Kidney epithelial cell (primary cell): Measurements from ENCODE around the gene SIPA1. TPM values are rescaled to one million over a fixed set of nuclear protein-coding genes. Genes with fewer than 3 reads are reported as not detected.

Experiments used
- DNase-seq: peaks from one replicate; pipeline ENCODE4 v3.0.0-alpha.2; 2010; ENCODE audit warnings: low read depth
- H3K27me3 ChIP-seq: 2 replicates; pipeline ENCODE4 v1.6.0; 2011; ENCODE audit warnings: low read length; ENCODE audit not compliant: control insufficient read depth, insufficient read depth
- H3K36me3 ChIP-seq: 2 replicates; pipeline ENCODE4 v1.5.1; 2011; ENCODE audit warnings: low read length; ENCODE audit not compliant: control insufficient read depth, insufficient read depth
- H3K4me3 ChIP-seq: 2 replicates; pipeline ENCODE4 v1.5.1; 2011; ENCODE audit warnings: low read depth, mild to moderate bottlenecking, control low read depth, low read length
- total RNA-seq: library from RNA; depleted of rRNA; stranded (reverse); fragments of >200 nt; gene quantifications from 2 replicates; pipeline ENCODE4 v1.2.3, GENCODE V29; 2015
- TF ChIP-seq, protein P1 (sequence below): IDR thresholded peaks from 2 replicates; pipeline ENCODE4 v1.5.1; 2011; ENCODE audit warnings: mild to moderate bottlenecking, moderate library complexity, low read length, control low read depth, inconsistent platforms; ENCODE audit not compliant: insufficient read depth, poor library complexity, severe bottlenecking

The SIPA1 gene, protein sequence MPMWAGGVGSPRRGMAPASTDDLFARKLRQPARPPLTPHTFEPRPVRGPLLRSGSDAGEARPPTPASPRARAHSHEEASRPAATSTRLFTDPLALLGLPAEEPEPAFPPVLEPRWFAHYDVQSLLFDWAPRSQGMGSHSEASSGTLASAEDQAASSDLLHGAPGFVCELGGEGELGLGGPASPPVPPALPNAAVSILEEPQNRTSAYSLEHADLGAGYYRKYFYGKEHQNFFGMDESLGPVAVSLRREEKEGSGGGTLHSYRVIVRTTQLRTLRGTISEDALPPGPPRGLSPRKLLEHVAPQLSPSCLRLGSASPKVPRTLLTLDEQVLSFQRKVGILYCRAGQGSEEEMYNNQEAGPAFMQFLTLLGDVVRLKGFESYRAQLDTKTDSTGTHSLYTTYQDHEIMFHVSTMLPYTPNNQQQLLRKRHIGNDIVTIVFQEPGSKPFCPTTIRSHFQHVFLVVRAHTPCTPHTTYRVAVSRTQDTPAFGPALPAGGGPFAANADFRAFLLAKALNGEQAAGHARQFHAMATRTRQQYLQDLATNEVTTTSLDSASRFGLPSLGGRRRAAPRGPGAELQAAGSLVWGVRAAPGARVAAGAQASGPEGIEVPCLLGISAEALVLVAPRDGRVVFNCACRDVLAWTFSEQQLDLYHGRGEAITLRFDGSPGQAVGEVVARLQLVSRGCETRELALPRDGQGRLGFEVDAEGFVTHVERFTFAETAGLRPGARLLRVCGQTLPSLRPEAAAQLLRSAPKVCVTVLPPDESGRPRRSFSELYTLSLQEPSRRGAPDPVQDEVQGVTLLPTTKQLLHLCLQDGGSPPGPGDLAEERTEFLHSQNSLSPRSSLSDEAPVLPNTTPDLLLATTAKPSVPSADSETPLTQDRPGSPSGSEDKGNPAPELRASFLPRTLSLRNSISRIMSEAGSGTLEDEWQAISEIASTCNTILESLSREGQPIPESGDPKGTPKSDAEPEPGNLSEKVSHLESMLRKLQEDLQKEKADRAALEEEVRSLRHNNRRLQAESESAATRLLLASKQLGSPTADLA
- 19.6 and 25.8 TPM in 2 replicates for total RNA-seq

DNA sequence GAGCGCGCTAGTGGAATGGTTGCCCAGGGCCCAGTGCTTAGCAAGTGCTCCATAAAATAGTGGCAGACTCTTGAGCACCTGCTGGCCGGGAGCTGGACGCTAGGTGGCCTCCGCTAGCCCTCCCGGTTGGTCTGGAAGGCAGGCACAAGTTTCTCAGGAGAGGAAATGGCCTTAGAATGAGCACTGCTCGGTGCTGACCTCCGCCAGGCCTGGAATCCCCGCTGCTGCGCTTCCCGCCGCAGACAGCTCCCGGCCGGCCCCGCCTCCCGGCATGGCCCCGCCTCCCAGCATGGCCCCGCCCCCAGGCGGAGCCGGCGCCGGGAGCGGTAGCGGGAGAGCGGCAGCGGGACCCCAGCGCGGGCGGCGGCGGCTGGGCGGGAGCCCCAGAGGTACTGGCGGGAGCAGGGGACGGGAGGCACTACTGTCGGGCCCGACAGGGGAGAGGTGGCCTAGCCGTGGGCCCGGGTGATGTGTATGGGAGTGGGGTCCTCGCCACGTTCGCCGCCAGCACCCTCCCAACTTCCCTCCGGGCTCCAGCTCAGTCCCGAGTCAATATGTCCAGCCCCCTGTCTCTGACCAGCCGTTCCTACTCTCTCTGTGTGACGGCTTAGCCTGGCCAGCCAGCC is at the start of gene SIPA1:
SIPA1 (plus strand) TSS at position 308 of the 626 bp plus-strand sequence. CDS start 2,821 bp downstream, outside the sequence.
- H3K4me3 ChIP-seq = peak within 1 kb of the TSS; percentile 81
- peaks cover 3% of the 10 kb centered on the region for H3K36me3 ChIP-seq
- DNase-seq = peak; percentile 85
- no peaks in the 10 kb centered on the region for H3K27me3 ChIP-seq
- TF ChIP-seq, protein P1, sequence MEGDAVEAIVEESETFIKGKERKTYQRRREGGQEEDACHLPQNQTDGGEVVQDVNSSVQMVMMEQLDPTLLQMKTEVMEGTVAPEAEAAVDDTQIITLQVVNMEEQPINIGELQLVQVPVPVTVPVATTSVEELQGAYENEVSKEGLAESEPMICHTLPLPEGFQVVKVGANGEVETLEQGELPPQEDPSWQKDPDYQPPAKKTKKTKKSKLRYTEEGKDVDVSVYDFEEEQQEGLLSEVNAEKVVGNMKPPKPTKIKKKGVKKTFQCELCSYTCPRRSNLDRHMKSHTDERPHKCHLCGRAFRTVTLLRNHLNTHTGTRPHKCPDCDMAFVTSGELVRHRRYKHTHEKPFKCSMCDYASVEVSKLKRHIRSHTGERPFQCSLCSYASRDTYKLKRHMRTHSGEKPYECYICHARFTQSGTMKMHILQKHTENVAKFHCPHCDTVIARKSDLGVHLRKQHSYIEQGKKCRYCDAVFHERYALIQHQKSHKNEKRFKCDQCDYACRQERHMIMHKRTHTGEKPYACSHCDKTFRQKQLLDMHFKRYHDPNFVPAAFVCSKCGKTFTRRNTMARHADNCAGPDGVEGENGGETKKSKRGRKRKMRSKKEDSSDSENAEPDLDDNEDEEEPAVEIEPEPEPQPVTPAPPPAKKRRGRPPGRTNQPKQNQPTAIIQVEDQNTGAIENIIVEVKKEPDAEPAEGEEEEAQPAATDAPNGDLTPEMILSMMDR = peak; percentile 64

DNA sequence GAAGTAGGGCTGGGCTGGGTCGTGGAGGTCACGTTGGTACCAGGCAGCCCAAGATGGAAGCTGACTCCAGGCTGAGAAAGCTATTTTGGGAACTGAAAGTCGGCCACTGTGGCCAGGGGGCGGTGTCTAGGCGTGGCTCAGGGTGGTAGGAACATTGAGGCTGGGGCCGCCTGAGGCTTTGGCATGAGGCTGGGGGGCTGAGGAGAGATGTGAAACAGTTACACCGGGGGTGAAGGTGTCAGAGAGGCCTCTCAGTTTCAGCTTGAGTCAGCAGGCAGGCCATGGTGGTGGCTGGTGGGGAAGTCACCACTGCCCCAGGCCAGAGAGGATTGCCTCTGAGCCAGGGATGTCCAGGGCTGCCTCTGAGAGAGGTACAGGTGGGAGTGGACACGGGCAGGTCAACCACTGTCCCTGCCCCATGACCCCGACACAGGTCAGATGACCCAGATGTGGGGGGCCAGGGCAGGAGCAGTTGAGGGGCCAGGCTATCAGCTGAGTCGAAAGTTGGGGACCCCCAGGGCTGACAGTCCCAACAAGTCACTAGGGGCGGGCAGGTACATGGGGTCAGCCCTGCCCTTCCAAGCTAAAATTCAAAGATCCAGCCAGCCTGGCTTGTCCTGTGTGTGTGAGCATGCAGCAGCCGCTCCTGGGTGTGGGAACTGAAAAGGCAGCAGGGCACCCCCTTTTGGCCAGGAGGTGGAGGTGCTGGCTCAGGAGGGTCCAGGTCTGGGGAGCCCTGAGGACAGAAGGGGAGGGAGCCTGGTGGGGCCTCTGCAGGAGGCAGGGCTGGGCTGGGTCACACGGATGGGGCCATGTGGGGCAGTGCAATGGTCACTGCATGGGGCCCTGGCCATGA is 49.5 kb upstream of the SIPA1 start:
- Histone ChIP-seq H3K27me3 (peaks cover 10% of the 10 kb centered on the region), H3K4me3 (no peak overlapping the region), H3K36me3 (no peaks in the 10 kb centered on the region)
- no peak for DNase-seq
- TF ChIP-seq, protein P1 = peak; percentile 74

DNA sequence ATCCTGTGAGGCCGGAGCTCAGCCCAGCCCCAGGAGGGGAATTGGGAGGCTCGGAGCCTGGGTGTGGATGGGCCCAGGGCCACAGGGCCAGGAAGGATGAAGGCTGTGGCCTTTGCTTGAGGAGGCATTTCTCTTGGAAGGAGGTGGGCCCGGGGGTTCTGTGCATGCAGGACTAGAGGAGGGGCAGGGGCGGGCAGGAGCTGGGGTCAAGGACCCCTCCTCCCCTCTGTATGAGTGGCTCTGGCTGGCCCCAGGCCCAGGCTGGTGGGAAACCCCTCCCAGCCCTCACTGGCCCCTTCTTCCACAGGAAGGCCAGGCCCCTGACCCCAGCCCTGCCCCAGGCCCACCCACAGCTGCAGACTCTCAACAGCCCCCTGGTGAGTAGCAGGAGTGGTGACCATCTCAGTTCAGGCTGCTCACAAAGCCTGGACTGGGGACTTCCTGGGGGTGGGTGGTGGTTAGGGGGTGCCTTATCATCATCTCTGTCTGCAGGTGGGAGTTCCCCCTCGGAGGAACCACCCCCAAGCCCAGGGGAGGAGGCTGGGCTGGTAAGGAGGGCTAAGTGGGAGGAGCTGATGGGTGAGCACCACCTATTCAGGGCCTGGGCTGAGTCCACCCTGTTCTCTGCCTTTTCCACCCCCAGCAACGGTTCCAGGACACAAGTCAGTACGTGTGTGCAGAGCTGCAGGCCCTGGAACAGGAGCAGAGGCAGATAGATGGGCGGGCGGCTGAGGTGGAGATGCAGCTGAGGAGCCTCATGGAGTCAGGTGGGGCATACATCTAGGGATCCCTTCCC is 48.3 kb upstream of the SIPA1 start:
- DNase-seq = no peak
- Histone ChIP-seq H3K27me3 (peaks cover 3% of the 10 kb centered on the region), H3K36me3 (no peaks in the 10 kb centered on the region), H3K4me3 (no peak overlapping the region)
- TF ChIP-seq, protein P1 = no peak

DNA sequence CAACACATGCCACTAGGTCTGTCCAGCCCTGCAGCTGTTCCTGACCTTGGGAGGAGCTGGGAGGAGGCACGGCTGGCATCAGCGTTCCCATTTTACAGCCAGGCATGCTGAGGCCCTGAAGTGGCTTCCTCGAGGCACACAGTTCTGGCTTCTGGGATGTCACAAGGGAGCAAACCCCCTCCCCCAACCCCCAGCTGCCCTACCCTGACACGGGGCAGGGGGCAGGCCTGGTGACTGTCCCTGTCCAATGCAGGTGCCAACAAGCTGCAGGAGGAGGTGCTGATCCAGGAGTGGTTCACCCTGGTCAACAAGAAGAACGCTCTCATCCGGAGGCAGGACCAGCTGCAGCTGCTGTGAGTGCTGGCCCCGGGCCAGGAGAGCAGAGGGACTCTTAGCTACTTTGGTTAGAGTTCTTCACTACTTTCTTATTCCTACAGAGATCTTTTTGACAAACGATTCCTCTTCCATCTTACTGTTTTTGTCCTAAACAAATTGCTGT is 47.6 kb upstream of the SIPA1 start:
- no peak for DNase-seq
- Histone ChIP-seq H3K27me3 (no peaks in the 10 kb centered on the region), H3K4me3 (no peak overlapping the region), H3K36me3 (no peaks in the 10 kb centered on the region)
- TF ChIP-seq, protein P1 = no peak
